Measurements from ENCODE around the gene CD34.

The CD34 gene

DNA sequence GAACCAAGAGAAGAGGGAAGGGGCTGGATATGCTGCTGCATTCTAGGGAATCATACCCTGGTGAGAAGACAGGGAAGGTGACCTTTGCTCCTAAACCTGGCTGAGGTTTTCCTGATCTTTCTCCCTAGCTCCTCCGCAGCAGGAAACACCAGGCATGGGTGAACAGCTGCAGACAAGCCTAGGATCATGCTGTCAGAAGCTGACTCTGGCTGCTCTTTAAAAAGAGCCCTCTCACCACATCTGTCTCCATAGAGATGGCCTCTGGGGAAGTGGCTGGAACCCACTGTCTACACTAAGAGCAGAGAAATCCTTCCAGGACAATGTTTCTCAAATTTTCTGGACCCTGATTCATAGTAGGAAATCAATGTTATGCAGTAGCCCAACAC is 57.6 kb downstream of the CD34 start:
- no peak overlapping the region for H3K27ac ChIP-seq (ENCODE audit: poor library complexity, severe bottlenecking)
- no peak overlapping the region for H3K4me3 ChIP-seq (ENCODE audit: severe bottlenecking)
- TF ChIP-seq, protein P1, sequence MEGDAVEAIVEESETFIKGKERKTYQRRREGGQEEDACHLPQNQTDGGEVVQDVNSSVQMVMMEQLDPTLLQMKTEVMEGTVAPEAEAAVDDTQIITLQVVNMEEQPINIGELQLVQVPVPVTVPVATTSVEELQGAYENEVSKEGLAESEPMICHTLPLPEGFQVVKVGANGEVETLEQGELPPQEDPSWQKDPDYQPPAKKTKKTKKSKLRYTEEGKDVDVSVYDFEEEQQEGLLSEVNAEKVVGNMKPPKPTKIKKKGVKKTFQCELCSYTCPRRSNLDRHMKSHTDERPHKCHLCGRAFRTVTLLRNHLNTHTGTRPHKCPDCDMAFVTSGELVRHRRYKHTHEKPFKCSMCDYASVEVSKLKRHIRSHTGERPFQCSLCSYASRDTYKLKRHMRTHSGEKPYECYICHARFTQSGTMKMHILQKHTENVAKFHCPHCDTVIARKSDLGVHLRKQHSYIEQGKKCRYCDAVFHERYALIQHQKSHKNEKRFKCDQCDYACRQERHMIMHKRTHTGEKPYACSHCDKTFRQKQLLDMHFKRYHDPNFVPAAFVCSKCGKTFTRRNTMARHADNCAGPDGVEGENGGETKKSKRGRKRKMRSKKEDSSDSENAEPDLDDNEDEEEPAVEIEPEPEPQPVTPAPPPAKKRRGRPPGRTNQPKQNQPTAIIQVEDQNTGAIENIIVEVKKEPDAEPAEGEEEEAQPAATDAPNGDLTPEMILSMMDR (IDR thresholded peaks at IDR 0.05; ENCODE audit: poor library complexity, severe bottlenecking): no peak
- H3K27me3 ChIP-seq (ENCODE audit: insufficient read depth, poor library complexity, severe bottlenecking): no peaks in the 10 kb centered on the region
- no peaks in the 10 kb centered on the region for H3K9me3 ChIP-seq (ENCODE audit: severe bottlenecking)
- DNase-seq (ENCODE audit: low spot score) (no peak), ATAC-seq (ENCODE audit: low read depth) (no peak)
- no peaks in the 10 kb centered on the region; the same call in 1 of the 2 replicates for H3K36me3 ChIP-seq (ENCODE audit: low read depth)
- peaks cover 12% of the 10 kb centered on the region for H3K4me1 ChIP-seq (ENCODE audit: insufficient read depth, poor library complexity, severe bottlenecking)

DNA sequence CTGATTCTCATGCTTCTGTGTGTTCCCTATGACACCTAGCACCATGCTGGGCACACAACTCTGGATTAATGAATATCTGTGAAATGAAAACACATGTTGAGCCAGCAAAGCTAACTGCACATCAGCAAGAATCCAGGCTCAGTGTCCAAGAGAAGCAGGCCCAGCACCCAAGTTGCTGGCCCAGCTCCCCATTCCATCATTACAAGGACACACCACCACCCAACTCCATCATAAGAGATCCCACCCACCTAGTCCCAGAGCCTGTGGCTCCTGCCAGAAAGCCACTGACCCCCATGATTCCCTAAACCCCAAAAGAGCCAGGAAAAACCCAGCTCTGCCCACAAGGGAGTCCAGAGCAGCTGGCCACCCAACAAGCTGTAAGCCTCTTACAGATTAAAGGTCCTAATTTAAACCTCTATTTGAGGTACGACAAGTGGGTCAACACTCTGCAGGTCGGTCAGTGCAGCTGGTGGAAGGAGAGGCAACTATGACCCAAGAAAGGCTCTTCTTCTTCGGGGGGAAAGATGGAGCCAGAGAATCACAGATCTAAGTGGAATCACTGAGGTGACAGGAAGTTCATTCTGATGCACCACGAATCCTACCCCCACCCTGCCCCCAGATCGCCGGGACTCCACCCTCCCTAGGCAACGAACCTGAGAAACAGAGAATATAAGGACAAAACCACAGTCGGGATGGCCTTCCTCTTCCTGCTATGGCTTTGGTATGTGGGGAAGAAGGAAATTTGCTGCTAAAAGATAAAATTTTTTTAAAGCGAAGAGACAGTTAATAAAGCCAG is 58.2 kb downstream of the CD34 start:
- DNase-seq (ENCODE audit: low spot score) (no peak), ATAC-seq (ENCODE audit: low read depth) (no peak)
- Histone ChIP-seq H3K36me3 (ENCODE audit: low read depth) (no peaks in the 10 kb centered on the region), H3K27ac (ENCODE audit: poor library complexity, severe bottlenecking) (no peak overlapping the region), H3K4me1 (ENCODE audit: insufficient read depth, poor library complexity, severe bottlenecking) (peaks cover 15% of the 10 kb centered on the region), H3K4me3 (ENCODE audit: severe bottlenecking) (no peak overlapping the region), H3K9me3 (ENCODE audit: severe bottlenecking) (no peaks in the 10 kb centered on the region), H3K27me3 (ENCODE audit: insufficient read depth, poor library complexity, severe bottlenecking) (no peaks in the 10 kb centered on the region)
- TF ChIP-seq, protein P1 (IDR thresholded peaks at IDR 0.05; ENCODE audit: poor library complexity, severe bottlenecking): no peak

DNA sequence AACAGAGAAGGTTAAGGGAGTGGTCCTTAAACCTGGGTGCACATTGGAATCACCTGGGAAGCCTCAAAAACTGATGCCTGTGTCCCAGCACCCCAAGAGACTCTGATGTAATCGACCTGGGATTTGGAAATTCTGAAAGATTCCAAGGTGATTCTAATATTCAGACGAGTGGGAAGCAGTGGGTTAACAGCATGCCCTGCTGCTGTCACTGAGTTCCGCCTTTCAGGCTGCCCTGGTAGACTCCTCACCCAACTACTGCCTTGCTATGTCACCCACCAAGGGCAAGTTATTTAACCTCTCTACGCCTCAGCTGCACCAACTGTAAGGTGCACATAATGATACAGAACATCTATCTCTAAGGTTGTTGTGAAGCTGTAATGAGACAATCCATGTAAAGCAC is 59.2 kb downstream of the CD34 start:
- Histone ChIP-seq H3K27me3 (ENCODE audit: insufficient read depth, poor library complexity, severe bottlenecking) (no peaks in the 10 kb centered on the region), H3K4me1 (ENCODE audit: insufficient read depth, poor library complexity, severe bottlenecking) (peaks cover 24% of the 10 kb centered on the region), H3K4me3 (ENCODE audit: severe bottlenecking) (no peak overlapping the region), H3K36me3 (ENCODE audit: low read depth) (no peaks in the 10 kb centered on the region), H3K9me3 (ENCODE audit: severe bottlenecking) (no peaks in the 10 kb centered on the region), H3K27ac (ENCODE audit: poor library complexity, severe bottlenecking) (no peak overlapping the region)
- ATAC-seq (ENCODE audit: low read depth) (no peak), DNase-seq (ENCODE audit: low spot score) (no peak)
- TF ChIP-seq, protein P1 (IDR thresholded peaks at IDR 0.05; ENCODE audit: poor library complexity, severe bottlenecking): no peak

DNA sequence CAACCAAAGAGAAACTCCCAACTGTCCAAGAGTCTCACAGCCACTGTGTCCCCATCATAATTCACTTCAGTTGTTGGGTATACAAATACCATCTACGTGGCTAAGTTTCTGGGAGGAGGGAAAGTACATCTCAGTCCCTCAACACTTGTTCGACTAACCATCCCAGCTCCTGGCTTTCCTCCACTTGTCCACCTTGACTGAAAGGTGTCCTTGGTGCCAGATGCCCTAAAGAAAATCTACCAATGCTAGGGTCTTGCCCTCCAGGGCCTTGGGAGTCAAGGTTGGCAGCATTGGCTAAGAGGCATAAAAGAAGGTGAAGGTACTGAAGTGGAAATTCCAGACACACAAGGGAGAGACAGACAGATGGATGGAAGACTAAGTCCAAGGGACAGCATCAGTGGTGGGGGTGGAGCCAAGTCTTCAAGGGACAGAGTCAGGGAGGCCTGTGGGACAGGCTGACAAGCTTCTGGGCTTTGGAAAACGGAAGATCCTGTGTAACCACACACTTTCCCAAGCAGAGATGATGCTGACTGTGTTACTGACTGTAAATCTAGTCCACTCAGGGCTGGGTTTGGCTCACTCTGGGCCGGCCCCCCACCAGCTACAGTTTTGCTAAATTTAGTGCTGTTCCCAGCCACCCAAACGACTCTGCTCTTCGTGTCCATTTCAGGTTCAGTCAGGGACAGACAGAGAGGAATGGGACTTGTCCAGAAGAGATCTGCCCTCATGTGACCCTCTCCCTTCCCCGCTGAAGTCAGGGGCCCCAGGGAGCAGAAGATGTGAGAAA is 60.1 kb downstream of the CD34 start:
- Histone ChIP-seq H3K36me3 (ENCODE audit: low read depth) (no peaks in the 10 kb centered on the region), H3K4me1 (ENCODE audit: insufficient read depth, poor library complexity, severe bottlenecking) (peaks cover 25% of the 10 kb centered on the region), H3K27me3 (ENCODE audit: insufficient read depth, poor library complexity, severe bottlenecking) (no peaks in the 10 kb centered on the region), H3K27ac (ENCODE audit: poor library complexity, severe bottlenecking) (no peak overlapping the region), H3K9me3 (ENCODE audit: severe bottlenecking) (no peaks in the 10 kb centered on the region), H3K4me3 (ENCODE audit: severe bottlenecking) (no peak overlapping the region)
- DNase-seq (ENCODE audit: low spot score) (no peak), ATAC-seq (ENCODE audit: low read depth) (no peak)
- TF ChIP-seq, protein P1 (IDR thresholded peaks at IDR 0.05; ENCODE audit: poor library complexity, severe bottlenecking): no peak
